CD14-positive monocyte (primary cell): ENCODE data around the gene PAK5. TPM values are rescaled to one million over a fixed set of nuclear protein-coding genes. Genes with fewer than 3 reads are reported as not detected.

ENCODE experiments used
- DNase-seq, 3 donors: peaks; one replicate each; pipeline ENCODE4 v3.0.0-alpha.2; 2011 to 2022
- H2AFZ ChIP-seq: 2 replicates; pipeline ENCODE4 v1.6.0; 2012; ENCODE audit warnings: mild to moderate bottlenecking, low read depth, low read length, inconsistent platforms; ENCODE audit not compliant: insufficient read depth, poor library complexity, severe bottlenecking
- H3K27ac ChIP-seq, 2 donors: 1 replicate in 1 of 2; 2 replicates in 1 of 2; pipeline ENCODE4 v1.5.1; 2012 to 2013; ENCODE audit warnings: low read length in 2 of 2, control low read depth in 1 of 2, inconsistent platforms in 1 of 2, low read depth in 1 of 2, mild to moderate bottlenecking in 1 of 2
- H3K27me3 ChIP-seq, 2 donors: one replicate each; pipeline versions ENCODE4 v1.6.0 to v1.6.1; 2011 to 2013; ENCODE audit warnings: low read length in 2 of 2; ENCODE audit not compliant: control insufficient read depth in 2 of 2, insufficient read depth in 2 of 2
- H3K36me3 ChIP-seq, 2 donors: replicated peaks in 1 of 2; 1 replicate in 1 of 2; 2 replicates in 1 of 2; pipeline versions ENCODE4 v1.5.1 to v1.6.1; 2012 to 2013; ENCODE audit warnings: low read length in 2 of 2, control low read depth in 1 of 2, inconsistent platforms in 1 of 2, mild to moderate bottlenecking in 1 of 2; ENCODE audit not compliant: insufficient read depth in 2 of 2, control insufficient read depth in 1 of 2
- H3K4me1 ChIP-seq, 2 donors: 1 replicate in 1 of 2; 2 replicates in 1 of 2; pipeline versions ENCODE4 v1.5.1 to v1.6.1; 2012 to 2013; ENCODE audit warnings: low read length in 2 of 2, control low read depth in 1 of 2, inconsistent platforms in 1 of 2, mild to moderate bottlenecking in 1 of 2, moderate library complexity in 1 of 2; ENCODE audit not compliant: insufficient read depth in 2 of 2, control insufficient read depth in 1 of 2
- H3K4me2 ChIP-seq: replicated peaks from 2 replicates; pipeline ENCODE3; 2012; ENCODE audit warnings: low read length, moderate library complexity, mild to moderate bottlenecking; ENCODE audit not compliant: poor library complexity, severe bottlenecking; ENCODE audit errors: extremely low read depth
- H3K4me3 ChIP-seq, 3 experiments: fragments of 200-600 bp in 1 of 3; sonication (generic) in 1 of 3; replicated peaks in 1 of 3; 1 replicate in 2 of 3; 2 replicates in 1 of 3; pipeline ENCODE4 v1.5.1; 2011 to 2013; ENCODE audit warnings: low read length in 3 of 3, mild to moderate bottlenecking in 3 of 3, control low read depth in 2 of 3, low read depth in 2 of 3, inconsistent platforms in 1 of 3, moderate library complexity in 1 of 3
- H3K79me2 ChIP-seq: 2 replicates; pipeline ENCODE4 v1.6.0; 2012; ENCODE audit warnings: mild to moderate bottlenecking, control low read depth, inconsistent platforms, low read length, moderate library complexity; ENCODE audit not compliant: insufficient read depth
- H3K9ac ChIP-seq: 2 replicates; pipeline ENCODE4 v1.6.0; 2017; ENCODE audit warnings: low read length, mild to moderate bottlenecking; ENCODE audit not compliant: insufficient read depth, poor library complexity, severe bottlenecking
- H3K9me3 ChIP-seq, 2 donors: replicated peaks in 1 of 2; 1 replicate in 1 of 2; 2 replicates in 1 of 2; pipeline versions ENCODE4 v1.5.1 to v1.6.1; 2012 to 2013; ENCODE audit warnings: low read length in 2 of 2, control low read depth in 1 of 2; ENCODE audit not compliant: control insufficient read depth in 1 of 2, insufficient read depth in 1 of 2
- H4K20me1 ChIP-seq: 2 replicates; pipeline ENCODE4 v1.6.0; 2012; ENCODE audit warnings: mild to moderate bottlenecking, low read length, control low read depth, moderate library complexity; ENCODE audit not compliant: insufficient read depth
- H3K27ac Mint-ChIP-seq, 7 donors: one replicate each; pipeline ENCODE4 v1.8.0; 2020; ENCODE audit warnings: mild to moderate bottlenecking in 7 of 7, mixed read lengths in 7 of 7, moderate library complexity in 6 of 7, inconsistent platforms in 2 of 7
- H3K27me3 Mint-ChIP-seq, 3 donors: one replicate each; pipeline ENCODE4 v1.8.0; 2021 to 2022; ENCODE audit warnings: low read depth in 3 of 3, mild to moderate bottlenecking in 3 of 3, mixed read lengths in 3 of 3, moderate library complexity in 3 of 3, inconsistent platforms in 1 of 3
- H3K36me3 Mint-ChIP-seq, 2 donors: one replicate each; pipeline ENCODE4 v1.8.0; 2020; ENCODE audit warnings: mixed read lengths in 2 of 2, inconsistent platforms in 1 of 2, mild to moderate bottlenecking in 1 of 2
- H3K4me1 Mint-ChIP-seq: one replicate; pipeline ENCODE4 v1.8.0; 2020; ENCODE audit warnings: mild to moderate bottlenecking, mixed read lengths
- H3K4me3 Mint-ChIP-seq, 2 donors: one replicate each; pipeline ENCODE4 v1.8.0; 2020; ENCODE audit warnings: mild to moderate bottlenecking in 2 of 2, mixed read lengths in 2 of 2, moderate library complexity in 1 of 2
- H3K9me3 Mint-ChIP-seq, 7 donors: one replicate each; pipeline ENCODE4 v1.8.0; 2020 to 2022; ENCODE audit warnings: mixed read lengths in 7 of 7, mild to moderate bottlenecking in 6 of 7, moderate library complexity in 6 of 7, inconsistent platforms in 2 of 7
- CTCF ChIP-seq: fragments of 200-600 bp; IDR thresholded peaks from one replicate; pipeline ENCODE4 v1.8.0; 2022; ENCODE audit warnings: antibody characterized with exemption, mild to moderate bottlenecking
- WGBS: methylation state at CpG from one replicate; pipeline ENCODE4 v1.1.5; 2013; ENCODE audit warnings: missing lambda C conversion rate; ENCODE audit not compliant: insufficient coverage; 5-methylcytosine and 5-hydroxymethylcytosine counted together
- intact Hi-C, 2 donors: fragments of 100-400 bp; cut with micrococcal nuclease; formaldehyde crosslinking; loops; one replicate each; pipeline versions ENCODE4 v1.15.0 to v1.15.1; 2023
- polyA plus RNA-seq, 3 donors: library from polyadenylated mRNA; depleted of rRNA in 1 of 3; unstranded in 2 of 3; stranded (reverse) in 1 of 3; fragments of 300-500 nt in 2 of 3; fragments of >200 nt in 1 of 3; fragmentation: Illumina TruSeq in 2 of 3; gene quantifications; 1 replicate in 2 of 3; 2 replicates in 1 of 3; pipeline ENCODE4 v1.2.3, GENCODE V29; 2012 to 2021

The PAK5 gene
- polyA plus RNA-seq, 3 donors = not detected

GRCh38 chr20:9886227-9886626, 47.4 kb upstream of the PAK5 start:
- peaks cover 0 to 6% (median 5%) of the 10 kb centered on the region in 3 donors for H3K27me3 Mint-ChIP-seq
- Histone ChIP-seq H3K4me2 (no peak overlapping the region), H3K4me3 (no peak overlapping the region), H3K36me3 (no peaks in the 10 kb centered on the region), H3K27me3 (no peaks in the 10 kb centered on the region), H3K9me3 (no peaks in the 10 kb centered on the region), H3K9ac (no peak overlapping the region), H3K4me1 (no peaks in the 10 kb centered on the region), H3K79me2 (no peaks in the 10 kb centered on the region), H3K27ac (no peak overlapping the region), H4K20me1 (no peaks in the 10 kb centered on the region), H2AFZ (no peak overlapping the region)
- H3K9me3 Mint-ChIP-seq = peaks cover 0 to 9% (median 2%) of the 10 kb centered on the region in 7 donors
- no peak for DNase-seq
- WGBS = no CpG with 5 or more reads among the region's 1 CpG
- H3K27ac Mint-ChIP-seq = no peak overlapping the region
- H3K36me3 Mint-ChIP-seq = no peaks in the 10 kb centered on the region
- intact Hi-C loops = no loop called here
- TF ChIP-seq CTCF = no peak
- H3K4me1 Mint-ChIP-seq = peaks cover 2% of the 10 kb centered on the region
- H3K4me3 Mint-ChIP-seq = no peak overlapping the region

- no peaks in the 10 kb centered on the region for H3K36me3 Mint-ChIP-seq
- no peak for TF ChIP-seq CTCF
- Histone ChIP-seq H4K20me1 (no peaks in the 10 kb centered on the region), H3K79me2 (no peaks in the 10 kb centered on the region), H2AFZ (no peak overlapping the region), H3K27me3 (no peaks in the 10 kb centered on the region), H3K4me2 (no peak overlapping the region), H3K27ac (no peak overlapping the region), H3K9me3 (no peaks in the 10 kb centered on the region), H3K9ac (no peak overlapping the region), H3K36me3 (no peaks in the 10 kb centered on the region), H3K4me3 (no peak overlapping the region), H3K4me1 (no peaks in the 10 kb centered on the region)
- no peak for DNase-seq
- peaks cover 0 to 6% (median 0%) of the 10 kb centered on the region in 7 donors for H3K9me3 Mint-ChIP-seq
- peaks cover 2 to 6% (median 6%) of the 10 kb centered on the region in 3 donors for H3K27me3 Mint-ChIP-seq
- no peak overlapping the region for H3K27ac Mint-ChIP-seq
- H3K4me3 Mint-ChIP-seq = no peak overlapping the region
- no CpG with 5 or more reads among the region's 2 CpGs for WGBS
- peaks cover 2% of the 10 kb centered on the region for H3K4me1 Mint-ChIP-seq
- intact Hi-C loops = no loop called here
Observed at GRCh38 chr20:9884666-9885065, 45.8 kb upstream of the PAK5 start.
